CD4-positive, CD25-positive, alpha-beta regulatory T cell (primary cell): ENCODE measurements around the gene GPATCH3. TPM values are rescaled to one million over a fixed set of nuclear protein-coding genes. Genes with fewer than 3 reads are reported as not detected.
A peak's percentile ranks its signal among the peaks of the same experiment; 100 is the strongest.

Experiments used
- ATAC-seq, 2 donors: fragments of 150-1000 bp; cut with Tn5 transposase; one replicate each; pipeline ENCODE4 v1.10.0; 2021; ENCODE audit warnings: low read depth in 2 of 2, moderate number of reproducible peaks in 2 of 2, moderate library complexity in 1 of 2
- DNase-seq, 3 donors: peaks; one replicate each; pipeline versions ENCODE4 v3.0.0 to v3.0.0-alpha.2; 2012 to 2022; ENCODE audit warnings: mixed read lengths in 1 of 3
- H3K27ac ChIP-seq: one replicate; pipeline ENCODE4 v1.7.0; 2013; ENCODE audit warnings: mild to moderate bottlenecking, low read length; ENCODE audit not compliant: insufficient read depth, poor library complexity, severe bottlenecking
- H3K27me3 ChIP-seq: one replicate; pipeline ENCODE4 v1.7.0; 2013; ENCODE audit warnings: low read length; ENCODE audit not compliant: control insufficient read depth, insufficient read depth
- H3K36me3 ChIP-seq: one replicate; pipeline ENCODE4 v1.7.0; 2013; ENCODE audit warnings: mild to moderate bottlenecking, low read length, moderate library complexity; ENCODE audit not compliant: control insufficient read depth, insufficient read depth
- H3K4me1 ChIP-seq: 2 replicates; pipeline ENCODE4 v1.7.0; 2013; ENCODE audit warnings: mild to moderate bottlenecking, low read length; ENCODE audit not compliant: insufficient read depth, control insufficient read depth, poor library complexity, severe bottlenecking
- H3K4me3 ChIP-seq: one replicate; pipeline ENCODE4 v1.7.0; 2013; ENCODE audit warnings: low read depth, mild to moderate bottlenecking, low read length, moderate library complexity
- H3K9me3 ChIP-seq, 2 experiments: 1 replicate in 1 of 2; 2 replicates in 1 of 2; pipeline ENCODE4 v1.7.0; 2013; ENCODE audit warnings: low read length in 2 of 2, mild to moderate bottlenecking in 1 of 2, moderate library complexity in 1 of 2; ENCODE audit not compliant: control insufficient read depth in 2 of 2
- H3K27ac Mint-ChIP-seq, 3 donors: one replicate each; pipeline ENCODE4 v1.8.0; 2020 to 2022; ENCODE audit warnings: mild to moderate bottlenecking in 3 of 3, mixed read lengths in 3 of 3, moderate library complexity in 2 of 3
- H3K27me3 Mint-ChIP-seq: one replicate; pipeline ENCODE4 v1.8.0; 2022; ENCODE audit warnings: mild to moderate bottlenecking, mixed read lengths
- H3K36me3 Mint-ChIP-seq: one replicate; pipeline ENCODE4 v1.8.0; 2020; ENCODE audit warnings: mixed read lengths
- H3K4me1 Mint-ChIP-seq, 4 donors: one replicate each; pipeline ENCODE4 v1.8.0; 2020 to 2022; ENCODE audit warnings: mixed read lengths in 4 of 4, mild to moderate bottlenecking in 1 of 4
- H3K4me3 Mint-ChIP-seq, 4 donors: one replicate each; pipeline ENCODE4 v1.8.0; 2020 to 2022; ENCODE audit warnings: mild to moderate bottlenecking in 4 of 4, mixed read lengths in 4 of 4, moderate library complexity in 3 of 4
- H3K9me3 Mint-ChIP-seq, 7 donors: one replicate each; pipeline ENCODE4 v1.8.0; 2020 to 2022; ENCODE audit warnings: mixed read lengths in 7 of 7, mild to moderate bottlenecking in 3 of 7, moderate library complexity in 2 of 7
- polyA plus RNA-seq, 4 donors: library from polyadenylated mRNA; unstranded; fragments of 300-500 nt; fragmentation: Illumina TruSeq; gene quantifications; one replicate each; pipeline ENCODE4 v1.2.3, GENCODE V29; 2021
- total RNA-seq: library from RNA; stranded (reverse); gene quantifications from one replicate; pipeline ENCODE4 v1.2.3, GENCODE V29; 2022

GPATCH3 gene
- total and polyA plus RNA-seq, 5 donors from 2014 or later, result 14.0 to 26.7 (median 18.6) TPM

DNA sequence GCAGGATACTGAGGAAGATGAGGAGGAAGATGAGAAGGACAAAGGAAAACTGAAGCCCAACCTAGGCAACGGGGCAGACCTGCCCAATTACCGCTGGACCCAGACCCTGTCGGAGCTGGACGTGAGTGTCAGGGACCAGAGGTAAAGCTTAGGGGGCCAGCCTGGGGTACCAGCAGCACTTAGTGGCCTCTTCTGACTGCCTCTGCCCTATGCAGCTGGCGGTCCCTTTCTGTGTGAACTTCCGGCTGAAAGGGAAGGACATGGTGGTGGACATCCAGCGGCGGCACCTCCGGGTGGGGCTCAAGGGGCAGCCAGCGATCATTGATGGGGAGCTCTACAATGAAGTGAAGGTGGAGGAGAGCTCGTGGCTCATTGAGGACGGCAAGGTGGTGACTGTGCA lies 42.4 kb upstream of the GPATCH3 start:
- Mint-ChIP-seq H3K27me3 (no peaks in the 10 kb centered on the region), H3K4me3 (no peak overlapping the region), H3K27ac (no peak overlapping the region), H3K9me3 (peaks cover 0 to 2% (median 0%) of the 10 kb centered on the region in 7 donors), H3K36me3 (peaks cover 28% of the 10 kb centered on the region), H3K4me1 (peaks cover 0 to 4% (median under 1%) of the 10 kb centered on the region in 4 donors)
- no peaks in the 10 kb centered on the region for H3K4me1 ChIP-seq
- DNase-seq (no peak), ATAC-seq (no peak)
- no peaks in the 10 kb centered on the region for H3K9me3 ChIP-seq
- no peaks in the 10 kb centered on the region for H3K27me3 ChIP-seq
- no peak overlapping the region for H3K27ac ChIP-seq
- peaks cover 53% of the 10 kb centered on the region for H3K36me3 ChIP-seq
- H3K4me3 ChIP-seq, result no peak overlapping the region

DNA sequence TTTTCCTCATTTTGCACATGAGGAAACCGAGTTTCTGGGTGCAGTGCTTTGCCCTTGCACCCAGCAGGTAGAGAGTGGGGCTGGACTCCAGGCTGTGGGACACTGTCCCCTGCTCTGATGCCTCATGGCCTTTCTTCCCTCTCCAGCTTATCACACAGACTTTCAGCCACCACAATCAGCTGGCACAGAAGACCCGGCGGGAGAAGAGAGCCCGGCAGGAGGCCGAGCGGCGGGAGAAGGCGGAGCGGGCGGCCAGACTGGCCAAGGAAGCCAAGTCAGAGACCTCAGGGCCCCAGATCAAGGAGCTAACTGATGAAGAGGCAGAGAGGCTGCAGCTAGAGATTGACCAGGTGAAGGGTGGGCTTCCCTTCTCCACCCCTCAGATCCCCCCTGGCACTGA lies 41.0 kb upstream of the GPATCH3 start:
- Histone ChIP-seq H3K4me1 (no peaks in the 10 kb centered on the region), H3K4me3 (no peak overlapping the region), H3K27ac (no peak overlapping the region), H3K36me3 (peaks cover 59% of the 10 kb centered on the region), H3K27me3 (no peaks in the 10 kb centered on the region), H3K9me3 (no peaks in the 10 kb centered on the region)
- DNase-seq, result no peak
- no peaks in the 10 kb centered on the region for H3K27me3 Mint-ChIP-seq
- peaks cover 0 to 4% (median under 1%) of the 10 kb centered on the region in 4 donors for H3K4me1 Mint-ChIP-seq
- no peak for ATAC-seq
- no peak overlapping the region for H3K4me3 Mint-ChIP-seq
- H3K27ac Mint-ChIP-seq, result no peak overlapping the region
- peaks cover 0 to 2% (median 0%) of the 10 kb centered on the region in 7 donors for H3K9me3 Mint-ChIP-seq
- peaks cover 31% of the 10 kb centered on the region for H3K36me3 Mint-ChIP-seq

DNA sequence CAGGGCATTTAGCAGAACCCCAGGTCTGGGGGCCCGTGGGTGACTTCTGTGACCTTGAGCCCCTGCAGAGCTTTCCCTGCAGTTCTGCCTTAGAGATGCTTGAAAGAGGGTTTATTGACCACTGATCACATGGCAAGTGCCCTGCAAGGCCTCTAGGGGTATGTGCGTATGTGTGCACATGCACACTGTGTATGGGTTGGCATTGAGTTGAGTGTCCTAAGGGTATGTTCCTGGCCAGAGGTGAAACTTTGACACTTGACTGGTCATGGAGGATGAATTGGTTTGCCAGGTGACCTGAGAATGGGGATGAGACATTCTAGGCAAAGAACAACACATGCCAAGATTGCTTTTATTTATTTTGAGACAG lies 38.4 kb upstream of the GPATCH3 start:
- no peak for ATAC-seq
- no peaks in the 10 kb centered on the region for H3K9me3 Mint-ChIP-seq
- no peak overlapping the region for H3K27ac ChIP-seq
- no peaks in the 10 kb centered on the region for H3K4me1 ChIP-seq
- no peaks in the 10 kb centered on the region for H3K9me3 ChIP-seq
- peaks cover 27% of the 10 kb centered on the region for H3K36me3 Mint-ChIP-seq
- no peaks in the 10 kb centered on the region for H3K27me3 Mint-ChIP-seq
- H3K4me1 Mint-ChIP-seq, result peaks cover 0 to 6% (median 2%) of the 10 kb centered on the region in 4 donors
- H3K27me3 ChIP-seq, result no peaks in the 10 kb centered on the region
- H3K4me3 ChIP-seq, result no peak overlapping the region
- H3K4me3 Mint-ChIP-seq, result no peak overlapping the region
- peak overlapping the region in 1 of 3 donors; percentile 23 for H3K27ac Mint-ChIP-seq
- peaks cover 39% of the 10 kb centered on the region for H3K36me3 ChIP-seq
- no peak for DNase-seq

DNA sequence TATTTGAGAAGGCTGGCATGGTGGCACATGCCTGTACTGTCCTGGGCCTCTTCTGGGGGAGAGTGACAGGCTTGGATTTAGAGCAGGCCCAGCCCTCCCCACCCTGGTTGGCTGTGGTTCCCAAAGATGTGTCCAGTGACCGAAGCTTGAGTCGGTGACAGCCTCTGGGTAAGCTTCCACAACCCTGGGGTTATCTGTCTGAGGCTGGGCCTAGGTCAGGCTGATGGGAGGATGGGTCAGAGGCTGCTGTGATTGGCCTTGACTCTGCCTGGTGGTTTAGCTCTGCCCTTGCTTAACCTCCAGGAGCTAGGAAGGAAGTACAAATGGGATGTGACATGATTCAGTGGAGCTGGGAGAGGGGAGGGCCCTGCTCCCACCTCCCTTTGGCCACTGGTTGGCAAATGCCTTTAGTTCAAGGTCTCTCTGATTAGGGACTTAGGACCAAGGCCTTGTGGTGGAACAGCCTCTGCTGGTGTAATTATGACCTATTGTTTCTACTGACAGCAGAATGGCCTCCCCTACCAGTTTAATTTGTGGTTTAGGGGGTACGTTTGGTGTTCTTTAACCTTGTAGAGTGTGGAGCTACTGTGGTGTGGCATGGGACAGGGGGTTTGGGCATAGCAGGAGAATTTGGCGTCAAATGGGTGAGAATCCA lies 37.9 kb upstream of the GPATCH3 start:
- Histone ChIP-seq H3K27me3 (no peaks in the 10 kb centered on the region), H3K4me1 (no peaks in the 10 kb centered on the region), H3K9me3 (no peaks in the 10 kb centered on the region), H3K4me3 (no peak overlapping the region), H3K27ac (no peak overlapping the region), H3K36me3 (peaks cover 33% of the 10 kb centered on the region)
- ATAC-seq (no peak), DNase-seq (no peak)
- Mint-ChIP-seq H3K9me3 (no peaks in the 10 kb centered on the region), H3K4me1 (peaks cover 0 to 8% (median 3%) of the 10 kb centered on the region in 4 donors), H3K4me3 (no peak overlapping the region), H3K27me3 (no peaks in the 10 kb centered on the region), H3K27ac (peak overlapping the region in 2 of 3 donors; percentile 9 to 23), H3K36me3 (peaks cover 24% of the 10 kb centered on the region)

DNA sequence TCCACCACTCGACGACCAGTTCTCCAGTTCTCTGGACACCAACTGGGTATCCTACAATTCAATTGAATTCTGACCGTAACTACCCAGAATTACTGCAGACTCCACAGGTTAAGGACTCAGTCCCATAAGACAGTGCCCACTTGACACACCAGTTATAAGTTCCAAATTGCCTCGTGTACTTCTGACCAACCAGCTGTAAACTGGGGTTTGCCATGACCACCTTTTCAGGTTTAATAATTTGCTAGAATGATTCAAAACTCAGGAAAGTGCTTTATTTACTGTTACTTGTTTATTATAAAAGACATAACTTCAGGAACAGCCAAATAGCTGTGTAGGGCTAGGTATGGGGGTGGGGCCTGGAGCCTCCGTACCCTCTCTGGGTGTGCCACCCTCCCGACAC lies 36.6 kb upstream of the GPATCH3 start:
- no peak for ATAC-seq
- Mint-ChIP-seq H3K4me3 (no peak overlapping the region), H3K9me3 (no peaks in the 10 kb centered on the region), H3K4me1 (peaks cover 0 to 9% (median 5%) of the 10 kb centered on the region in 4 donors), H3K27me3 (no peaks in the 10 kb centered on the region), H3K36me3 (peaks cover 22% of the 10 kb centered on the region), H3K27ac (no peak overlapping the region)
- H3K9me3 ChIP-seq, result no peaks in the 10 kb centered on the region
- no peak overlapping the region for H3K4me3 ChIP-seq
- DNase-seq, result no peak
- no peaks in the 10 kb centered on the region for H3K27me3 ChIP-seq
- peaks cover 27% of the 10 kb centered on the region for H3K36me3 ChIP-seq
- no peak overlapping the region for H3K27ac ChIP-seq
- H3K4me1 ChIP-seq, result no peaks in the 10 kb centered on the region

DNA sequence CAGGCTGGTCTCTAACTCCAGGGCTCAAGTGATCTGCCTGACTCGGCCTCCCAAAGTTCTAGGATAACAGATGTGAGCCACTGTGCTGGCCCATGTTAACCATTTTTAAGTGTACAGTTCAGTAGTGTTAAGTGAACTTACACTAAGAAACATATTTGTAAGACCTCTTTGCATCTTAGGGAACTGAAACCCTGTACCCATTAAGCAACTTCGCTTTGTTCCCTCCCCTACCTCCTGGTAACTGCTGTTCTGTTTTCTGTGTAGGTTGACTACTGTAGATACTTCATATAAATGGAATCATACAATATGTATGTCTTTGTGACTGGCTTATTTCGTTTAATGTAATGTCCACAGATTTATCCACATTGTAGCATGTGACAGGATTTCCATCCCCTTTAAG lies 32.3 kb upstream of the GPATCH3 start:
- Mint-ChIP-seq H3K4me1 (peaks cover 5 to 12% (median 8%) of the 10 kb centered on the region in 4 donors), H3K27me3 (no peaks in the 10 kb centered on the region), H3K27ac (no peak overlapping the region), H3K4me3 (peak overlapping the region in 1 of 4 donors; percentile 74), H3K36me3 (peaks cover 25% of the 10 kb centered on the region), H3K9me3 (no peaks in the 10 kb centered on the region)
- Histone ChIP-seq H3K9me3 (no peaks in the 10 kb centered on the region), H3K36me3 (peaks cover 34% of the 10 kb centered on the region), H3K27ac (no peak overlapping the region), H3K27me3 (no peaks in the 10 kb centered on the region), H3K4me3 (no peak overlapping the region), H3K4me1 (no peaks in the 10 kb centered on the region)
- ATAC-seq (no peak), DNase-seq (no peak)

DNA sequence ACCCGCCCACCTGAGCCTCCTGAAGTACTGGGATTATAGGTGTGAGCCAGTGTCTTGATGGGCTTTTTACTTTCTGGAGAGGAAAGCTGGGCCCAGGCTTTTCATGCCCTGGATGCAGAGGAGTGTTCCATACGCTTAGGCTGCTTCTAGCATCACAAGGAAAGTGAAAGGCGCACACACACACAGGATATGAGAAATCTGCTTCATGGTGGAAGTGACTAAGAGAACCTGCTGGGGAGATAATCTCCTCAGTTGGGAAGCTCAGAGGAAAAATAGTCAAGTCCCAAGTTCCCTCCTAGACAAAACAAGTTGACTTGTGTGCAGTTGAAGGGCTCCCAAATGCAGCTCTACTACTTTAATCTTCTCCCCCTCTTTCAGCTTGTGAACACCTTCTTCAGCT lies 23.4 kb upstream of the GPATCH3 start:
- H3K4me1 Mint-ChIP-seq, result peaks cover 29 to 47% (median 36%) of the 10 kb centered on the region in 4 donors
- H3K36me3 Mint-ChIP-seq, result peaks cover 12% of the 10 kb centered on the region
- DNase-seq (no peak), ATAC-seq (no peak)
- Histone ChIP-seq H3K4me1 (peaks cover 22% of the 10 kb centered on the region), H3K27me3 (no peaks in the 10 kb centered on the region), H3K36me3 (peaks cover 32% of the 10 kb centered on the region), H3K27ac (no peak overlapping the region), H3K9me3 (no peaks in the 10 kb centered on the region), H3K4me3 (no peak overlapping the region)
- H3K4me3 Mint-ChIP-seq, result peak overlapping the region; percentile 91 to 97 (median 94)
- peak overlapping the region in 1 of 3 donors; percentile 98 for H3K27ac Mint-ChIP-seq
- H3K9me3 Mint-ChIP-seq, result no peaks in the 10 kb centered on the region
- H3K27me3 Mint-ChIP-seq, result no peaks in the 10 kb centered on the region

DNA sequence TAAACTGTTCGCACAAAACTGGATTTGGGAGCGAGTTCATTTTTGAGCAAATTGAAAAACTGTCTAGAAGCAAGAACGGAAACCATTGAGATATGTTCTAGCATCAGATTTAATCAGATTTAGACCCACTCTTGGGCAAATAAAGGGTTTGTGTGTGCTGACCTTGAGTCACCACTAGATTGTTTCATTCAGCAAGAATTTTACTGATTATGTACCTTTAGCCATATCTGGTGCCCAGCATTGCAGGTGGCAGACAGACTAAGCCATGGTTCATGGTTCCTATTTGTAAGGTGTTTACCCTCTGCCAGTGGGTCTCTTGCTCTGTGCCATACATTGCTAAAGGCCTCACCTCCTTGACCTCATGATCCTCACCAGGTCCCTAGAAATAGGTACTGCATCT lies 22.6 kb upstream of the GPATCH3 start:
- Mint-ChIP-seq H3K9me3 (no peaks in the 10 kb centered on the region), H3K4me1 (peaks cover 26 to 47% (median 32%) of the 10 kb centered on the region in 4 donors), H3K27ac (peak overlapping the region in 2 of 3 donors; percentile 92 to 98), H3K27me3 (no peaks in the 10 kb centered on the region), H3K4me3 (peak overlapping the region; percentile 91 to 97 (median 94)), H3K36me3 (peaks cover 10% of the 10 kb centered on the region)
- Histone ChIP-seq H3K9me3 (no peaks in the 10 kb centered on the region), H3K27ac (peak overlapping the region; percentile 89), H3K27me3 (no peaks in the 10 kb centered on the region), H3K4me1 (peaks cover 22% of the 10 kb centered on the region), H3K4me3 (peak overlapping the region; percentile 84), H3K36me3 (peaks cover 26% of the 10 kb centered on the region)
- no peak for ATAC-seq
- no peak for DNase-seq
